Measurements from ENCODE around the gene SETD3.
"Not testable (repeated sequence)": the region's sequence is repeated elsewhere in the genome, so short reads cannot be mapped to it uniquely, and the experiment has no call there.

Gene SETD3

DNA sequence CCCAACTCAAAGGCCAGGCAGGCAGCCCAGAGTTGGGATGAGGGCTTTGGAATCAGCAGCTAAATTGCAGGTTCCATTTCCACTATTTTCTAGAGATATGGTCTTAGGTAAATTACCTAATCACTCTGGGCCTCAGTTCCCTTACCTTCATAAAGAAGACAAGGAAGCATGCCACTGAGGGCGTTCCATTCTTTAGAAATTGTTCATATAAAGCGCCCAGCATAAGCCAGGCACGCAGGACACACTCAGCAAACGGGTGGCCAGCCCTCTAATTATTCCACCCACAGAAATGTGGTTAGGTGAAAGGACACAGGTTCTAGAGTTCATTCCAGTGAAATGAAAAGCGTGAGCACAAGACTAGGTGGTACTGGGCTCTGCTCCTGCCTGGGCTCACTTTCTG, 120.8 kb downstream of the SETD3 start:
- no peak for DNase-seq (ENCODE audit: low spot score)

DNA sequence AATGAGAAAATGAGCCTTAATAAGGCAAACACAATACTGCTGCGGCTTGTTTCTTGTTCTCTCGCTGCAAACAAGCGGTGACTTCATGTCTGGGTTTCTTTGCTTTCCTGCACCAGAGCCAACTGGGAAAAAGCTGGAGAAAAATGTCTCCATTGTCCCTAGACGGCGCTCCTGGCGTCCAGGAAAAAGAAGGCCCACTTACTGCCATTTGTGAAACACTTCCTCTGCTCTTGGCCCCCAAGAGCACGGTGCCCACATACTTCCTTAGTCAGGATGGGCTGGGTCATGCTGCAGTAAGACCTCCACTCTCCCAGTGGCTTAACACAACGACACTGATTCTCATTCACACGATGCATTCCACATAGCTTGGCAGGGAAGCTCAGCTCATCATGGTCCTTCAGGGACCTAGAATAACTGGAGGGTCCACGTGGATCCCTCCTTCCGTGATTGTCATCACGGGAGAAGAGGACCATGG, 122.7 kb downstream of the SETD3 start:
- no peak for DNase-seq (ENCODE audit: low spot score)

DNA sequence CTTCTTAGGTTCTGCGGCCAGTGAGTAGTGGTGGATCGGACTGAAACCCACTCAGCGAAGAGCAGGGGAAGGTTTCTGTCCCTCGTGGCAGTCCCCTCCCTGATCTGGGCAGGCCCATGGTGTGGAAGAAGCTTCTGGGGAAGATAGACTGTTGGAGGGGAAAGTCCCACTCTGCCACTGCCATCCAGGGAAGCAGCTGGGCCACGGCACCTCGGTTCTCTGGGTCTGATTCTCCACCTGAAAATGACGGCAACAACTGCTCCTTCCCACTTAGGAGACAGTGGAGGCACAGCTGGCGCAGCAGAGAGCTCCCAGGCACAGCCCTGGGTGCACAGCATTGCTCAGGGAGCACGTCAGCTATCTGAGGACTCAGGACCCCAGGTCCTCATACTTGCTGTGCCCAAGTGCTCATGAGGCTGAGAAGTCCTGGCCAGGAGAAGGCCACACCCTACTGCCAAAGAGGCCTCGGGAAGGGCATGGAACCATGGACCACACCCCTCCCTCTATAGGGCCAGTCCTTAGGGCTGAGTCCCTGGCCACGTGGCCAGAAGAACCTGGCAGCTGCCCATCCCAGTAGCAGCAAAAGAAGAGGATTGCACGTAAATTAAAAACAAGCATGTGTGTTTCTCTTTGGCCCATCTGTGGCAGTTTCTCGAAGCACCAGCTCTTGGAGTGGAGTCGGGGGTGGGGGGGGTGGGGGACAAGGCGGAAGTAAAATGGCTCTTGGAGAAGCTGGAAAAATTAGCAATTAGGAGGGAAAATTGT, 123.3 kb downstream of the SETD3 start:
- no peak for DNase-seq (ENCODE audit: low spot score)

DNA sequence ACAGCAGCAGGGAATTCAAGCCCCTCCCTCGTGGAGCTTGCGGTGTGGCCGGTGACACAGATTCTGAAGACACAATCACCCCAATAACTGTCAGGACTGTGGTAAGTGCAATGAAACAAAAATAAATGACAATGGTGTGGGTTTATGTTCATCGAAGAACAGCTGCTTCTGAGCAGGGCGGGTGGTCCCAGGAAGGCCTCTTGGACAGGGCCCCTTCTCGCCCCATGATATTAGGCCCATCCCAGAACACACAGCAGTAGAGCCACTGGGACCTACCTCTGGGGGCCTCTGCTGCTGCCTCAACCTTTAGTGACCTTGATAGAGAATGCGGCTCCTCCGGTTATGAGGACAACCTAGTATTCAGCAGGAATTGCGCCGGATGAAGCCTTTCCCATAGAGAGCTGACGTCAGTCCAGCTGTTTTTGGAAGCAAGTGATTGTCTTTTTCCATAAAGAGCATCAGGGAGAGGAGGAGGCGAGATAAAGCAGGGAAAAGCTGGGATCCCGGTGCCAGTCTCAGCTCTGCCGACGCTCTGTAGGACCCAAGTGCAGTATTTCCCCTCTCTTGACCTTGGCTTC, 124.5 kb downstream of the SETD3 start:
- DNase-seq (ENCODE audit: low spot score): no peak

DNA sequence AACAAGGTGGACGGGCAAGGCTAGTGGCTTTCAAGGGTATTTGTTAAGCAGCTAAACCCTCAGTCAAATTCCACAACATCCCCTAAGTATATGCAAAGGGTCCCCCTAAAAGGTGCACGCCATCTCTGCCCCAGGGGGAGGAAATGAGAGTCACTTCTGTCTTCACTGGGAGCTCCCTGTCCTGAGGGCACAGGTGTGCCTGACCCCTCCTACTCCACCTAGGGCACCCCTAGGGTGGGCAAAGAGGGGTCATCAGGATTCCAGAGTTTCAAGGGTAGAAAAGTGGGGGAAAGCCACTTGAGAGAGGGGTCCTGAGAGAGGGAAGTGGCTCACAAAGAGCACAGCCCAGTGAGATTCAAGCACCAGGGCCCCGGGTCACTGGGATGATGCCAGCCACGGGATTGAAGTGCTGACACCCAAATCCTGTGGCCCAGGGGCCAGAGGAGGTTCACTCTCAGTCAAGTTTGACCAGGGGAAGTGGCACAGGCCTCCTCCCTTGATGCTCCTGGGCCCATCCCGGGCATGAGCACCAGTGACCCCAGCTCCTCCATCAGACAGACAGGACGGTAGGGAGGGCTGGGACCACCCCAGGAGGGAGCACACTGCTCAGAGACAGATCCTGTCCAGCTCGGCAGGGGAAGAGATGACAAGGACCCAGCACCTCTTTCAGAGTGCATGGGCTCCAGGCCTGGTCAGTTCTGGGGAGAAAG, 126.3 kb downstream of the SETD3 start:
- no peak for DNase-seq (ENCODE audit: low spot score)

DNA sequence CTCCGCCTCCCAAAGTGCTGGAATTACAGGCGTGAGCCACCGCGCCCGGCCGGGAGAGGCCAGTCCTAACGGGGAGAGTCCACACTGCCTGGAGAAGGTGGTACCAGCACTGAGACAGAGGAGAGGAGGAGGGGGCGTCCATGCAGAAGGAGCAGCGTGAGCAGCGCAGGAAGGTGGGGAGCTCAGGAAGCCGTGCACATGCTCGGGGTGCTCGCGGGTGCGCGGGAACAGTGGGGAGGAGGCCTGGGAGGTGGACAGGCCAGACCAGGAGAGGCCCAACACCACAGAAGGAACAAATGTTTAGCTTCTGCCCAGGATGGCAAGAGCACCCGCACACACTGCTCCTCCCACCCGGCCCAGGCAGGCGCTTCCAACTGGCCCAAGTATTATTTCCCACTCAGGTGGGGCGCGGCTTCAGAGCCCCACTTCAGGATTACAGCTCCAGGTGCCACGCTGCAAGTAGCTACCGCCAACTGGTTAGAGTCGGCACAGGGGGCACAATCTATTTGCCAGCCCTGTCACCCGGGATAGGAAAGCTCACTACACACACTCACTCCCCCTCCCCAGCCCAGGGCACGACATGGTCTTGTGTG, 127.9 kb downstream of the SETD3 start:
- no peak for DNase-seq (ENCODE audit: low spot score)

DNA sequence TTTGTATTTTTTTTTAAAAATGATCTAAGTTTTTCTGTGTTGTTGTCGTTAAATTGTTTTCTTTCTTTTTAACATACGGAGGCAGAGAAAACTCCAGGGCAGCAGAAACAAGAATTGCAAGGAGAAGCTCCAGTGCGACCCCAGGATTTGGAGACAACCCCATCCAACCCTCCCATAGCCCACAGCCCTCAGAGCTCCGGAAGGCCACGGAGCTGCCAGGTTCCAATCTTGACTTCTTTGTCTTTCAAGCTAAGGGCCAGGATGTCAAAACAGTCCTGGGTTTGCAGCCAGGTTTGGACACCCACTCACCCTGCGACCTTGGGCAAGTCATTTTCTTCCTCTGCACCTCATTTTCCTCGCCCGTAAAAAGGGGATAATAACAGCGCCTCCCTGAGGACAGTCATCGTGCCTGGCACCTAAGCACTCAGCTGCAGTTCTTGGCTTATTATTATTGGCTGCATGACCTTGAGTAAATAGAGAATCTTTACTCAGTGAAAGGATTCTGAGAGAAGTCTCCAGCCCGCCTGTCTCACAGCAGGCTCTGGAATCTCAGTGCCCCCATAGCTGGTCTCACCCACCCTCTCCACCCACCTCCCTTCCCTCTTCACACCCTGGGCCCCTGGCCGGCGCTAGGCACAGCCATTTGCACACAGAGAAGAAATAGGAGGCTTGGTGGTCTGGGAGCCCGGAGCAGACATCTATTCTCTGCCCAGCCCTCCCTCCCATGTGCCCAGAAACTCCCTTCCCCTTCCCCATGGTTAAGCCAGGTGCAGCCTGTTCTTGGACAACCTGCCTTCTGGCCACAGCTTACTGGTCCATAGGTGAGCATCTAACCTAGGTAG, 129.3 kb downstream of the SETD3 start:
- no peak for DNase-seq (ENCODE audit: low spot score)

DNA sequence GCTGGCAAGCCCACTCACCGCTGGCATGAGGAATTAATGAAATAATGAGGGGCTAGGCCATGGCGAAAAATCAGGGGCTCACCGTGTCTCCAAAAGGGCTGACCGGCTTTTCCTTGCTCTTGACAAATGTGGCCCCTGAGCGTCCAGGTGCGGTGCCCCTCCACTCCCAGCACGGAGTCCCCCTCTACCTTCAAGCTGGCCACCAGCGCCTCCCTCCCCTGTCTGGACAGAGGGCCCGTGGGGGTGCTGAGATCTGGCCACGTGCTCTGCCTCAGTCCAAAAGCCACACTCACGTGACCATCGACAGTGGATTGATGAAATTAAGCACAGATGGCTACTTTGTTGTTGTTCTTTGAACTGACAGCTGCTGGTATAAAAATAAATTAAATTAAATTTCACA, 129.9 kb downstream of the SETD3 start:
- DNase-seq (ENCODE audit: low spot score): no peak

DNA sequence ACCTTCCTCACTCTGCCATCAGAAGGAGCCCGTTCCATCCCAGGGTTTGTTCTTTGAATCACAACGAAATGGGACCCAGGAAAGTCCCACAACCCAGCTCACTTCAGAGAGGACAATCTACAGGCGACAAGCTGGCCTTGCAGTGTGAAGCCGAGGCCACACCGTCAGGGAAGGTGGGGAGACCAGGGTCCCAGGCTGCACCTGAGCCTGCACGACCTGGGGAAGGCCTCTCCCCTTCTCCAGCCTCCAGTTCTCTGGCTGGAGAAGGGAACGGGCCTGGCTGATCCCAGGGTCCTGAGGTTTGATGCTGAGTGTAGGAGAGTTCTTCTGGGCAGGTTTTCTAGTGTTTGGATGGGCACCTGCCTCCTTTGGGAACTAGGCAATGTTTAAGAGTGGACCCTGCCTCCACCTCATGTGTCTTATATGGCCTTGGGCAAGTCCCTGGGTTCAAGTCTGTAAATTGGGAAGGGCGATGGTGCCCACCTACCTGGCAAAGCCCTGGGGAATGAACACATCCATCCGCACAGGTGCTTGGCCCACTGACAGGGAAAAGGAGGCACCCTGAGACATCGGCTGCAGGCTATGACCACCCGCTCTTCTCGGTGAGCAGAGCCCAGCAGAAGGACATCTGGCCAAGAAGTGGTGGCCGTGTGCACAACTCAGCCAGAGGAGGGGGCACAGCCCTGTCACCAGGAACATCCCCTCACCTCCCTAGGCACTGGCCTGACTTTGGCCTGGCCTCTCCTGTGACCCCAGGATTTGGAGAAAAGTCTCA, 130.8 kb downstream of the SETD3 start:
- no peak for DNase-seq (ENCODE audit: low spot score)

DNA sequence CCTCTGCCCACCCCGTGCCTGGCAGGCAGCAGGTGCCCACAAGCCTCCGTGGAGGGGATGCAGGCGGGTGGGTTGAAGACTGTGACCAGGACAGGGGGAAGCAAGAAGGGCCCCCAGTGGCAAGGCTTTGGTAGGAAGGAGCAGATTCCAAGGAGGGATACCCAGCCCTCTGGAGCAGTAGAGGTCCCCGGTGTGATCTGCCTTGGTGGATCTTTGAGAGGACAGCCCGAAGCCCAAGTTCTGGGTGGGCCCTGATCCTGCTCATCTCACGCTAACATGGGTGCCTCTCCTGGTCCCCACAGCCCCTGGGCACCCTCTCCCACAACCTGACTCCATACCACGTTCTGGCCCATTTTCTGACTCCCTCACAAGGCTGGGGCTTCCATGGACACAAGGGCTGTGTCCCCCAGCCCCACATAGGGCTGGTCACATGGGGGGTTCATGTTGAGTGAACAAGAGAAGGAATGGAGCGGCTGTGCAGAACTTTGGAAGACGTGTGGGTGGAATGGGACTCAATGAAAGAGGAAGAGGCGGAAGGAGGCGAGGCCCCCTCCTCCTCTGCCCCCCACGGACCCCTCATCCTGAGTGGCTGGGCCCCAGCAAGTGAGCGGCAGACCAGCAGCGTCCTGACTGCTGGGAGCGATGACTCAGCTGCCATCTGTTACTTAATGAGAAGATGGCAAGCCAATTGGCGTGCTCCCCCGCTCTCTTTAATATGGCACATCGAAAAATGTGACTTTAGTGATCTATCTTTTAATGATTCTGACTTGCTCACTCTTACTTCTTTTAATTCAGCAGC, 131.6 kb downstream of the SETD3 start:
- no peak for DNase-seq (ENCODE audit: low spot score)

DNA sequence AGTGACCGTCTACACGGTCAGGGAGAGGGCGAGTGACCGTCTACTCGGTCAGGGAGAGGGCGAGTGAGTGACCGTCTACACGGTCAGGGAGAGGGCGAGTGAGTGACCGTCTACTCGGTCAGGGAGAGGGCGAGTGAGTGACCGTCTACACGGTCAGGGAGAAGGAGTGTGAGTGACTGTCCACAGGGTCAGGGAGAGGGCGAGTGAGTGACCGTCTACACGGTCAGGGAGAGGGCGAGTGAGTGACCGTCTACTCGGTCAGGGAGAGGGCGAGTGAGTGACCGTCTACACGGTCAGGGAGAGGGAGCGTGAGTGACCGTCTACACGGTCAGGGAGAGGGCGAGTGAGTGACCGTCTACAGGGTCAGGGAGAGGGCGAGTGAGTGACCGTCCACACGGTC, 132.4 kb downstream of the SETD3 start:
- not testable (repeated sequence) for DNase-seq (ENCODE audit: low spot score)

Data from left forelimb (tissue), 1 donor.